HG03039 (cell line): Measurements from ENCODE around the gene FAF1.
"Not testable (repeated sequence)": the region's sequence is repeated elsewhere in the genome, so short reads cannot be mapped to it uniquely, and the experiment has no call there.

Experiments used
- ATAC-seq: cut with Tn5 transposase; IDR thresholded peaks from one replicate; pipeline ENCODE4 v1.9.1; 2021; ENCODE audit warnings: mild to moderate bottlenecking, moderate library complexity; ENCODE audit not compliant: unreplicated experiment

Gene FAF1

DNA sequence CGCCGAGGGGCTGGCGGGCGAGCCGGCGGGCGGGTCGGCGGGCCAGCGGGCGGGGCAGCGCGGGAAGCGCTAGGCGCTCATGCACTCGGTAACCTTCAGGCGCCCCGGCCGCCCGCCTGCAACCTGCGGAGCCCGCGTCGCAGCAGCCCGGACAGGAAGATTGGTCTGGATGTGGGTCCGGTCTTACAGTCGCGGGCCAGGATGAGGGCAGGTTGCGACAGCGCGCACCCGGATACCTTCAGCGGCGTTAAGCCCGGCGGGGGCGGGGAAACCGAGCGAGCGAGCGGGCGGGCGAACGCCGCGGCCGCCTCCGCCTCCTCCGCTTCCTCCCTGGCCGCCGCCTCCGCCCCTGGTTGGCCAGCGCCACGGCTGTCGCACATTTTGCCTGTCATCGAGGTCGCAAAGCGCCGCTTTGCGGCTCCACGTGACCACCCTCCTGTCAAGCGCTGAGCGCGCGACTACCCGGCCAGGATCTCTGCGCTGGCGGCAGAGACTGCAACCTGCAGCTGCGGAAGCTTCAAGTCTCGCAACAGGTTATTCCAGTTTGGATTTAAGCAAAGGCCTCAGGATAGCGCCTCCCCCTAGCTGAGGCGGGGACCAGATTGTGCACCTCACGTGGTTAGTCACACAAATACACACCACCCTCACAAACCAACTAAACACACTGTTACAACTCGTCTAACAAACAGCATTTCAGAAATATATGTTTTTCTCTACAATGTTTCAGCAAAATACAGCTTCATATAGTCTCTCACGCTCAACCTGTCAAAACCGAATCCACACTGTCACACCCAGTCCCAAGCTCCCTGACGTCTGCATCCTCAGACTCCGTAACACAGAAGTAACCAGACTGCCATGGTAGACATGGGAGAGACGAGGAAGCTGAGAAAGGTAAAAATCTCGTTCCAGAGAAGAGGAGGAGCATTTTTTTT, at the start of gene FAF1:
Gene FAF1 (minus strand): TSS at position 355 of the 932 bp plus-strand sequence. CDS start 456 bp downstream, outside the sequence.
- ATAC-seq, result peak; percentile 80

DNA sequence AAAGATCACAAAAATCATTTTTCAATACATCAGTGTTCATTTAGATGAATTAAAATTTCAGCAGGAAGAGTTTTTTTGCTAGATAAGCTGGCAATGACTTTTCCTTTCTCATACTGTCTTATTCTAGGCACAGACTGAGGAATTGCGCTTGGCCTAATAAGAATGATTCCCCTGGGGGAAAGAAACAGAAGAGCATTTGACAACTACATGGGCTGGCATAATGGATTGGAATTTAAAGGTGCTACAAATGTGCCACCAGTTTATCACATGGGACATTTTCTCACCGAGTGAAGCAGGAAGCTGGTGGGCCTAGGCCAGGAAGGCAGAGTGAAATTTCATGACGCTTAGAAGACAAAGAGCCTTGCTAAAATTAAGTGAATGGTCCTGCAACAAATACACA, 49.3 kb upstream of the FAF1 start:
- no peak for ATAC-seq

DNA sequence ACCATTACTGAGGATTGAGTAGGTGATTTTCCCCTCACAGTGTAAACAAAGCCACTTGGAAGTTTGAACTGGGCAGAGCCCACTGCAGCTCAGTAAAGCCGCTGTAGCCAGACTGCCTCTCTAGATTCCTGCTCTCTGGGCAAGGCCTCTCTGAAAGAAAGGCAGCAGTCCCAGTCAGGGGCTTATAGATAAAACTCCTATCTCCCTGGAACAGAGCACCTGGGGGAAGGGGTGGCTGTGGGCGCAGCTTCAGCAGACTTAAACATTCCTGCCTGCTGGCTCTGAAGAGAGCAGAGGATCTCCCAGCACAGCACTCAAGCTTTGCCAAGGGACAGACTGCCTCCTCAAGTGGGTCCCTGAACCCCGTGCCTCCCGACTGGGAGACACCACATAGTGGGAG, 45.5 kb upstream of the FAF1 start:
- ATAC-seq, result not testable (repeated sequence)

DNA sequence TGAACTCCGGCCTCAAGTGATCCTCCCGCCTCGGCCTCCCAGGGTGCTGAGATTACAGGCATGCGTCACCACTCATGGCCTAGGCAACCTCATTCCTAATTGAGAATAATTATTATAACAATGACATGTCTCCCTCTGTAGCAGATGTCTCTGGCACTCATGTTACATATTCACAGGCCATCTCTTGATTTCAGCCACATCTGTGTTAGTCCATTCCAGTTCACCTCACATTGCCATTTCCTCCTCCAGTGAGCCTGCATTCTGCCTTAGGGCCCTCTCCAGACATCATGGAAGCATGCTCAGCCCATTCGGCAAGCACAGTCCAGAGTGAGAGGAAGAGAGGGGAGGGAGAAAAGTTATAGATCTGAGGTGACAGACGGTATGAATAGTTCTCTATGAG, 42.4 kb upstream of the FAF1 start:
- no peak for ATAC-seq

DNA sequence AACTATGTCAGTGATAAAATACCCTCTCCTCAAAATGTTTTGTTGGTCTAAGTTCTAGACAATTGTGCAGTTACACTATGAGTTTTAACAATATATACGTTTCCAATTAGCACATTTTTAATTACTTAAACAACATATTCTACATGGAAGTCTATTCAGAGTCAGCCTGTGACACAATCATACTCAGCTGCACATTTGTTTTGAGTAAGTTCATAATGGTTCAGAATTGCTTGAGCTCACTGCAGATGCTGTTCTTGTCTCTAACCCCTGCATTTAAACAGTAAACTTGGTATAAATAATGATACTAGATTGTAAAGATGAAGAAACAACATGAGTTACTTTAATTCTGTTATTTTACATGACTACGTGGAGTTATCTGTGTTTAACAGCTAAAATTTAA, 40.6 kb upstream of the FAF1 start:
- ATAC-seq, result no peak

DNA sequence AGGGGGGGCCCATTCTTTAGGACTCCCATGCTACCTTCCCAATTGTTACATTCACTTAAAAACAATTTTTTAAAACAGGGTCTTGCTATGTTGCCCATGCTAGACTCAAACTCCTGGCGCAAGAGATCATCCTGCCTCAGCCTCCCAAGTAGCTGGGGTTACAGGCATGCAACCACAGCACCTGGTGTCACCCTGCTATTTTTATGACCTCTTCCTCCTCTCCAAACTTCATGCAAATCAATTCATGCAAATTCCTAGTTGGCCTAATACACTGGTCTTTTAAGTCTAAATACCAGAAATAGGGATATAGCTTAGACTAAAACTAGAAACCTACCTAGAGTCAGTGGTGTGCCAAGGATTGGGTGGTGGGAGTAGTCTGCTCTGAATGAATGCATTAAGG, 40.1 kb upstream of the FAF1 start:
- no peak for ATAC-seq

DNA sequence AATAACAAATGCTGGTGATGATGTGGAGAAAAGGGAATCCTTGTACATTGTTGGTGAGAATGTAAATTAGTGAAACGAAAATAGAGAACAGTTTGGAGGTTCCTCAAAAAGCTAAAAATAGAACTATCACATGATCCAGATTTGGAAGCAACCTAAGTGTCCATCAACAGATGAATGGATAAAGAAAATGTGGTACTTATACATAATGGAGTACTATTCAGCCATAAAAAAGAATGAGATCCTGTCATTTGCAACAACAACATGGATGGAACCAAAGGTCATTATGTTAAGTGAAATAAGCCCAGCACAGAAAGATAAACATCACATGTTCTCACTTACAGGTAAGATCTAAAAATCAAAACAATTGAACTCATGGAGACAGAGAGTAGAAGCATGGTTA, 39.3 kb upstream of the FAF1 start:
- not testable (repeated sequence) for ATAC-seq

DNA sequence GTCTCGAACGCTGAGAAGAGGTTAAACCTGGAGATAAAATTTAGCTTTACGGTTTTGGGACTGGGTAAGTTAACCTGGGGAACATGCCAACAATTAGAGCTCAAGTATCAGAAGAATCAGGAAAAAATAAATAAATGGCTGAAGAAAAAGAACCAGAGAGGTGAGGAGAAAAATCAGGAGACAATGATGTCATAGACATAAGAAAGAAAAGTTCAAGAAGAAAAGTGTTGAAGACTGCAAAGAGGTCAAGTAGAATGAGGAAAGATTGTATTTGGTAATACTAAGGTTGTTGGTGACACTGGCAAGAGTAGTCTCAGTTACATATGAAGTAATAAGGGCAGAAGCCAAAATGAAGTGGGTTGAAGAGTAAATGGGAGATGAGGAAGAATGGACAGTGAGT, 36.0 kb upstream of the FAF1 start:
- ATAC-seq, result no peak

DNA sequence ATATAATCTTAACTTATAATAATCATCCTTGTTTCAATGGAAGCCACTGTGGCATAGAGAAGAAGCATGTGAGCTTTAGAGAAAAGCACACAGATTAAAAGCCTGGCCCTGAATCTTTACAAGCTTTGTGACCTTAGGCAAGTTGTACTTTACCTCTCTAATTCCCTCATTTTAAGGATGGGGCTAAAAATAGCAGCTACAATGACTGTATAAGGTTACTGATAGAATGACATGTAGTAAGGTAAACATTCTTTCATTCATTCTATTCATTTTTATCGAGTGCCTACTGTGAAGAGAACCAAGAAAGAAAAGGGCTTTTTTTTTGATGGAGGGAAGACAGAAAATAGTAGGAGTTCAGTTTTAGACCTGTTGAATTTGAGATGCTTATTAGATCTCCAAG, 35.6 kb upstream of the FAF1 start:
- no peak for ATAC-seq

DNA sequence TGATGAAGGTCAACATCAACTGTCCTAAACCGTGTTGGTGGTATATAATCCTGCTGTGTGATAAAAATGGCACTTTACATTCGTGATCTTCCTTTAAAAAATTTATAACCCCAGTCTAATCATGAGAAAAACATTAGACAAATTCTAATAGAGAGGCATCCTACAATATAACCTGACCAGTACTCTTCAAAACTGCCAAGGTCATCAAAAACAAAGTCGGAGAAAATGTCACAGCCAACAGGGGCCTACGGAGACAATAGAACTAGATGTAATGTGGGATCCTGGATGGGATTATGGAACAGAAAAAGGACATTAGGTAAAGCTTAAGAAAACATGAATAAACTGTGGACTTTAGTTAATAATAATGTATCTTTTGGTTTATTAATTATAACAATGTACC, 34.9 kb upstream of the FAF1 start:
- ATAC-seq, result no peak

DNA sequence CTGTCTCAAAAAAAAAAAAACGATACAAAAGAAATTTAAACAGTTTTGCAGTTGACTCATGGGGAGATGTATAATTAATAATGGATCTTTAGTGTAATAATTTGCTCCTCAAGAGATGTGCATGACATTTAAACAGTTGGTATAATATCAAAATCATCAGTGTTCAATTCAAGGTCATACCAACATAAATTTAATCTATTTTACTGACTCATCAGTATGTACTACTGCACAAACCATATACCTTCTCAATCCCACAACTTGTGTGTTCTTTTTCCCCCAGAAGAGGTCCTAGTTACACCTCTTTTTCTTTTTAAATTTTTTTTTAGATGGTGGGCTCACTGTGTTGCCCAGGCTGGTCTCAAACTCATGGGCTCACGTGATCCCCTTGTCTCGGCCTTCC, 33.6 kb upstream of the FAF1 start:
- ATAC-seq, result no peak

DNA sequence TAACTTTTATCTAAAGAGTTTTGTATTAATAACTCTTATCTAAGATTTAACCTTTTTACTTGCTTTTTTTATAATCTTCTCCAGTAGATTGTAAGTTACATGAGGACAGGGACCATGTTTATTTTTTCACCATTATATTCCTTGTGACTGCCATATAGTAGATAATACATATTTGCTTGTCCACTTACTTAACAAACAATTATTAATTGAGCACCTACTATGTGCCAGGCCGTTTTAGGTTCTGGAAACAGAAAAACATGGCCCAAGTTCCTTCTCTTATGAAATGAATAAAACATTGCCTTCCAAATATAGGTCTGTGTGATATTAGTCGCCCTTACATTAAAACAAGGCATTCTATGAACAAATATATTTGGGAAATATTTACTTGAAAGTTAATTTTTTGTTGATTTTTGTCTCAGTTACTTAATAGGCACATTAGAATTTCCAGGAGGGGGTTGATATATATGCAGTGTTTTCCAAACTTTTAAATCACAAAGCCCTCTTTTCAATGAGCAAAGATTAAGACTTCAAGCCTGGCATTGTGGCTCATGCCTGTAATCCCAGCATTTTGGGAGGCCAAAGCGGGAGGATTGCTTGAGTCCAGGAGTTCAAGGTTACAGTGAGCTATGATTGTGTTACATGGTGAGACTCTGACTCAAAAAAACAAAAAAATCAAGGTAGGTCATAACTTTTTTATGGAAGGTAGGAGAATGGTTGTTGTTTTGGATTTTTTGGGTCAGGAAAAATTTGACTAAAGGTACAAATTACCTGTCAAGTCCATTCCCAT, 32.7 kb upstream of the FAF1 start:
- no peak for ATAC-seq

DNA sequence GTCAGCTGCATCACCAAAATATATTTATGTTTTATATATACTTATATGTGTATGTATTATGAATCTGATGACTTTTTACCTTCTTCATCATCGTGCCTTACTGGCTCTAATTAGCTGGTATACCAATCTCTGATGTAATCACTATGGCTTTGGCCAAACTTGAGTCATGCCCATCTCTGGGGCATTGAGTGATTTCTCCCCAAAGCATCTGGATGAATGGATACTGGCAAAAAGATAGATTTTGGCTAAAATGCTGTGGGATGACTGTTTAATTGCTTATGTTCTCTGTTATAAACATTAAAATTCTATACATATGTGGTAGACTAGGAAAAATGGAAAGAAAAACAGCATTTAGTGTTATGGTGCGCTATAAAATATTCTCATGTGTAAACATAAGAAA, 29.6 kb upstream of the FAF1 start:
- no peak for ATAC-seq

DNA sequence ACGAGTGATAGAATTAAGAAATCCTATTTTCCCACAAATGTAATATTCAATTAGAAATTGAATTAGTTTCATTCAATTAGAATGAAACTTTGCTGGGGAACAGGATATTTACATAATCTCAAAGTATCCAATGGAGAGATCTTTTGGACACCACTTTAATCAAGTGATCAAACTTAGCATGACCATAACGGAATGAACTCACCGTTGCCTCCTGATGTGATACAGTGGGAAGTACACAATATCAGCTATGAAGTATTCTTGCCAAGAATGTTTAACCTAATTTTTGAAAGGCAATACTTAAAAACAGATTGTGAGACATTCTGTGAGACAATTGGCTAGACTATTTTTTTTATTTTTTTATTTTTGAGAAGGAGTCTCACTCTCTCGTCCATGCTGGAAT, 26.6 kb upstream of the FAF1 start:
- no peak for ATAC-seq

DNA sequence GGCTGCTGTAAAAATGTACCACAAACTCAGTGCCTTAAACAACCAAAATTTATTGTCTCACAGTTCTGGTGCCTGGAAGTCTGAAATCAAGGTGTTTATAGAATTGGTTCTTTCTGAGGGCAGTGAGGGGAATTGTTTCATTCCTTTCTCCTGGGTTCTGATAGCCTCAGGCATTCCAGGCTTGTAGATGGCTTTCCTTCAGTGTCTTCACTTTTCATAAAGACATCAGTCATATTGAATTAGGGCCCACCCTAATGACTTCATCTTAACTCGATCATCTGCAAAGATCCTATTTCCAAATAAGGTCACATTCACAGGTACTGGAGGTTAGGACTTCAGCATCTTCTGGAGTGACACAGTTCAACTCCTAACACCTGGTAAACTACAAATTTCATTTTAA, 25.0 kb upstream of the FAF1 start:
- no peak for ATAC-seq

DNA sequence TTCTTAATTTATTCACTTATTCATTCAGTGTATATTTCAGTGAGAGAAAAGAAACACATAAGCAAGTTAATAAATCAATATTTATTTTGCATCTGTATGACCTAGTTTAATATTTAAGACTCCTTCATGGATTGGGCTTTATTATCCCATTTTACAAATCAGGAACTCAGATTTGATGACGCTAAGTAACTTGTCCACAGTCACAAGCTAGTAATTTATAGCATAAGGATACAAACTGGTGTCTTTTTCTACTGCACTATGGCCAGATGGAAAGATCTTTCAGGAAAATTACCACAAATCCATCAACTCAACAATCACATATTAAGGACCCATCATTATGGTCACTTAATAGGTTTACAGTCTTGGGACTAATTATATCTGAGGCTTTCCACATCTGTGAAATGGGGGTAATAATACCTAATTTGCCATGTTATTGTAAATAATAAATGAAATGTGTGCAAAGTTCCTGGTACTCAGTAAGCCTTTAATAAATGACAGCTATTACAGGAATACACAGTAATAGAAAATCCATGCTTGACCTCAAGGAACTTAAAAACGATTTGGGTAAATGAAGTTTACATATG, 23.2 kb upstream of the FAF1 start:
- no peak for ATAC-seq

DNA sequence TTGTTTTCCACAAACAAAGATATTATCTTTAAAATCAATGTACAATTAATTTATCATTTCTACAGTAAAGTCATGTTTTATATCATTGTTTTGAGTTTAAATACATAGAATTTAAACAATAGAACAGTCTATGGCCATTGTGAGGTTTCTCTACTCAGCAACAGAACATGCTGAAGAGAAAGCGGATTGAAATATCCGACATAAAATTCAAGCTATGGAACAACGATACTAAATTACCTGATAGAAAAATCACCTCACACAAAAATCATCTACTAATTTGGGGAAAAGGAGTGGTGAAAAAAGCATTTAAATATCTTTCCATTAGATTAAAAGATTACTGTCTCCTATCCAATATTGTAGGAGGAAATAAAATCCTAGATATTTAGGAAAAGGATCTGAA, 22.5 kb upstream of the FAF1 start:
- ATAC-seq, result no peak

DNA sequence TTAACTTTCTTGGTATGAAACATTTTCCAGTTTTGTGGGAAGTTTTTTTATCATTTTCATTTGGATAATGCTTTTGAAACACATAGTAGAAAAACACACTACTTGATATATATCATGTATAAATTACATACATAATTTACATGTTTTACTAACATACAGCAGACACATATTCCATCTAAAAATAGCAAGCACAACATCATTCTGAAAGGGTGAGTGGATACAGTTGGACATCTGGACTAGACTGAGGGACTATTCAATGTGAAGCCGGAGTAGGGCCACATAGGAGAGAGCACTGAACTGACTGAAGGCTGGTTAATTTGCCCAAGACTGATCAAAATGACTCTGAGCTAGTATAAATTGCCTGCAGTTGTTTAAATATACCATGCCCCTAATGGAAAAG, 21.7 kb upstream of the FAF1 start:
- no peak for ATAC-seq

DNA sequence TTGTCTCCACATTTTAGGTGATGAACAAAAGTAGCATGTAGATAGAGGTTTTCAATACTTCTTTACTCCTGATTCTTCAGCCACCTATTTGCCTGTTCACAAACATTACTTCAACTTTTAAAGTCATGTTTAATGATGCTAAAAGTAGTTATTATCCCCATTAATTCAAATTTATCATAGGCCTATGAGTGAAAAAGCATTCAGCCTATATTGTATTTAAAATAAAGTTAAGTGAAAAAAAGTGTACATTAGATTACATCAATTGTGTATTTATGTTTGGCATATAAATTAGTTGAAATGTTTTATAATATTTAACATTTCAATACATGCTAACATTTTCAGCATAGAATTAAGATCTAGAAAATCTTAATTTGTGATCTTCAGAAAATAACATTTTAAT, 20.4 kb upstream of the FAF1 start:
- ATAC-seq, result no peak

DNA sequence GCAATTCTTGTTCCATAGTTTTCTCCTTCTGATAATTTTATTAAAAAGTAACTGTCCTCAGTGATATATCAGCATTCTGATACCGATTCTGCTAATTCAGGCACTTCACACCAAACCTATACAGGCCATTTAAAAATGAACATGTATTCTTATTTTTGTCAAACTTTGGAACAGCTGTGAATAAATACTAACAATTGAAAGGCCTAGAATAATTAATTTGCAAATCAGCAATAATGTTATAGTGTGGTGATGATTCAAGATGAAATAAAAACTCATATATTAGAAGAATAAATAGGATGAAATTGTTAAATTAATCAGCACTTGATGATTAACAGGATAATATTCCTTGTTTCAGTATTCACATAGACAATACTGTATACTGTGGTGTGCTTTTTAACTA, 19.9 kb upstream of the FAF1 start:
- ATAC-seq, result no peak

DNA sequence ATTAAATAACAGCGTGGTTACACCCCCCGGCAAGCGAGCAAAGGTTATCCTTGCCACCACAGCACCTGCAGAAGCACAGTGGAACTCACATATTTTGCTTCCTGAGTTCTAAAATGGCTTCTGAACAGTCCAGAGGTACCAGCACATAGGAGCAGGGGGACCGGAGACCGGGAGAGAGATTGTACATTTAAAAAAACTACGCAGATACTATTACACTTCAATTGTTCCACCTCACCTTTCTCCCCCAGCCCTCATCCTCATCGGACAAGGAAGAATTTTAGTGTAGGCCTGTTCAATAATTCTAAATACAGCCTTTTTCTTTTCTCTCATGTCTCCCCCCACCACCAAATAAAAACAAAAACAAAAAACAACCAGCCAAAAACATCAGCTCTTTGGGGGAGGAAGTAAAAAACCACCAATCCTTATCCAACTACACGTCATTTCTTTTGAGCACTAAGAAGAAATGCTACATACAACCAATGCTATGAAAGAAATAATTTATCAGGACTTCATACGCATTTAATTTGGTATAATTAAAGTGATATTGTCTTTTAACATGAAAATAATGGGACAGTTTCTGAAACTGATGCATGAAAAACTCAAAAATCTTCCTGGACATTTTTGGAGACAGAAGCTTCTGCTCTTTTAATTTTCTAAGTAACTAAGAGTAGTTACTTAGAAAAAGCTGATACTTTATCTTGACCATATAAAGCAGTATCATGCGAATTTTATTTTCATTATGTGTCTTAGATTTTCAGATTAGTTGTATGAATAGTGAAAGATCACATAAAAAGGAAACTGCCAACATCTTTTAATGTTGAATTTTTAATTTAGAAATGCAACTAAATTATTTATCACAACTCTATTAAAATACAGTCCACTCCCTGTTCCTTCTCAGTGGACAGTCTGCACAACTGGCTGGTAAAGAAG, 19.1 kb upstream of the FAF1 start:
- no peak for ATAC-seq
